HG02943 (cell line): ENCODE results near the gene TPP2.

ENCODE experiments used
- ATAC-seq: cut with Tn5 transposase; IDR thresholded peaks from one replicate; pipeline ENCODE4 v1.9.1; 2021; ENCODE audit warnings: mild to moderate bottlenecking, low read depth, moderate library complexity; ENCODE audit not compliant: unreplicated experiment

TPP2 gene

DNA sequence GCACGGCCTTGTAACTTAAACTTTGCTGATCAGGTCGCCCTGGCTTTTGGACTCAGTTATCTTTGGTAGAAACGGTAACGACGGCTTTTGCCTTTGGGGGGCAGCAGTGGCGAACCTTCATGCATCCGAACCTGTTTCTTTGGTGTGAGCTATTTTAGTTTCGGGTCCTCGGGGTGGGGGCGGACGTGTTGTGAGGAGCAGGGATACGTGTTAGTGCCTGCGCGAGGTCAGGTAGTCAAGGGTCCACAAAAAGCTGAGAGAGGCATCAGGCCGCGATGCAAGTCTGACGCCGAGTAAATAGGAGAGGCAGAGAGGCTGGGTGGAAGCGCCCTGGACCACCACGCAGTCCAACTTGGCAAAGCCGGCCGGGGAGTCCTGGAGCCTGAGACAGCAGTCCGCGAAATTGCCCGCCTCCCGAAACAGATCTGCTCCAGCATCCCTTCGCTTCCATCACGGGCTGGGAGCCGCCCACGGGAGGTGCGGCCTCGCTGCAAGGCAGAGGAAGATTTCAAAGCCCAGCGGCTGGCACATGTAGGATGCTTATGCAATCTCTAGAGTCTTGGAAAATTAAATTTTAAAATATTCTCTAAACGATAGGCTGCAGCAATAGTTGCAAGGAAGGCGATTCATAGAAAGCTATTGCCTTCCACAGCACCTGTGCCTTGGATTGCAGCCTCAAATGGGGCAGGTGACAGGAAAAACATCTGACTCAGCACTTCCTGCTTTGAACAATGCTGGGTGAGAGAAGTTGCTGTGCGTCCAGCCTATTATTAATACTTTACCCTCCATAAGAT lies 4.6 kb upstream of the TPP2 start:
- peak; percentile 43 for ATAC-seq

GRCh38 chr13:102593466-102593865 lies 3.3 kb upstream of the TPP2 start:
- ATAC-seq, result no peak

GRCh38 chr13:102597029-102597961 lies 509 bp downstream of the TPP2 start:
- ATAC-seq, result peak; percentile 27

- no peak for ATAC-seq
These were observed 1.3 kb downstream of the TPP2 start for GRCh38 chr13:102598061-102598460.

DNA sequence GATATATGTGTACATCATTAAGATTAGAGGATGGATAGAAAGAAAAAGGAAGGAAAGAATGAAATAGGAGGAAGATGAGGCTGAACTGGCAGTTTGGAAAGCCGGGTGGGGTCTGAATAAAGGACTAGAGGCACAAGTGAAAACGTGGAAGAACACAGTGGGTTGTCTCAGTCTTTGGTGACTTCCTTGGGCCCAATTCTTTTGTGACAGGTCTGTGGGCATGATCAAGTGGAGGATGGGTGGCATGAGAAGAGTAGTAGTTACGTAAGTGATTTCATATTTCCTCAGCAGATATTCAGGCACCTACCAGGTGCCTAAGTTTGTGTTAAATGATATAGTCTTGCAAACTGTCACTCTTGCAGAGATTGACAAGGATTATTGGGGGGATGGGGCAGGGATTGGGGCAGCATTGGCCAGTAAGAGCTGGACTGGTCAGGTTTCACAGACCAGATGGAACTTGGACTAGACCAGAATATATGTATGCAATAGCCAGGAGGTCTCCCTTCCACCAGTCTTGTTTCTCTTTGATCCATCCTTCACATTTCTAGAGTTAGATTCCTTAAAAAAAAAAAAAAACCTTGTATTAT lies 2.7 kb downstream of the TPP2 start:
- ATAC-seq, result no peak

- no peak for ATAC-seq
These were observed 9.9 kb downstream of the TPP2 start for GRCh38 chr13:102606537-102607309.

GRCh38 chr13:102608974-102609373 lies 12.2 kb downstream of the TPP2 start:
- no peak for ATAC-seq

DNA sequence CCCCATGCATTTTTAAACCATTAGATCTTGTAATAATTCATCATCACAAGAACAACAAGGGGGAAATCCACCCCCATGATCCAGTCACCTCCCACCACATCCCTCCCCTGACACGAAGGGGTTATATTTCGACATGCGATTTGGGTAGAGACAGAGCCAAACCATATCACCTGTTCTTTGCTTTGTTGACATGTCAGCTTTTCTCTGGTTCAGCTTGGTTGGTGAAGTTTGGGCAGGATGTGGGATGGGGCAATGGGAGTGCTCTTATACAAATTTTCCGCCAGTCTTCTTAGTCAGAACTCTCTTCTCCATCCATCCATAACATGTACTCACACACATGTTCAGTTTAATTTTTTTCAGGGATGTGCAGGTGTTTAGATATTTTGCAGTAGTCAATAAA lies 12.9 kb downstream of the TPP2 start:
- no peak for ATAC-seq

DNA sequence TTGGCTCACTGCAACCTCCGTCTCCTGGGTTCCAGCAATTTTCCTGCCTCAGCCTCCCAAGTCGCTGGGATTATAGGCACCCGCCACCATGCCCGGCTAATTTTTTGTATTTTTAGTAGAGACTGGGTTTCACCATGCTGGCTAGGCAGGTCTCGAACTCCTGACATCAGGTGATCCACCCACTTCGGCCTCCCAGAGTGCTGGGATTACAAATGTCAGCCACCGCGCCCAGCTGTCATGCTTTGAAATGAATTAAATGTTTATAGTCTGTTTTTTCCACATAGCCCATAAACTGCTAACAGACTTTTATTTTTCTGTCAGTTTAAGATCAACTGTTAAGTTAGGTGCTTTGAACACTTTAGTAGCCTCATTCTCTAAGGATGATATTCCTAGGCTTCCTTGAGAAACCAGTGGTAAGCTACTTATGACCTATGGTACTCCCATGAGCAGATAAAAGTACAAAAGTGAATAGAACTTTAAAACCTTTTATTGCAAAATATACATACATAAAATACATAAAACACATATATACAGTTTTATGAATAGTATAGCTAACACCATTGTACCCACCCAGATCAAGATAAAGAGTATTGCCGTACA lies 13.6 kb downstream of the TPP2 start:
- no peak for ATAC-seq

- no peak for ATAC-seq
These were observed 21.0 kb downstream of the TPP2 start for GRCh38 chr13:102617697-102618350.

DNA sequence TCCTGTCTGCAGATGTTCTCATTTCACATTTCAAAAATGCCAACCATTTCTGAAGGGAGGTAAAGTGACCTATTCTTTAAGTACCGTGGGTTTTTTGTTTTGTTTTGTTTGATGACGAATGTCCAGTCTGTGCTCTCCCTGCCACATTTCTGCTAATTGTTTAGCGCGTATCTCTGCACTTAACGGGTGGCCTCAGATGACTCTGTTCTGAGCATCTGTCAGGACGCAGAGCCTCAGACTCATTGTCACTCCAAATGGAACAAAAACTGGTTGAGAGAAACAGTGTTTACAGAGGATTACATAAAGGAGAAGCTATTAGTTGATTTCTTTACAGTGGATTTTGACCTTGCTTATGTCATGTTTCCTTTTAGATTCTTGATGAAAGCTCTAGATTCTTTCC lies 23.7 kb downstream of the TPP2 start:
- ATAC-seq, result no peak

DNA sequence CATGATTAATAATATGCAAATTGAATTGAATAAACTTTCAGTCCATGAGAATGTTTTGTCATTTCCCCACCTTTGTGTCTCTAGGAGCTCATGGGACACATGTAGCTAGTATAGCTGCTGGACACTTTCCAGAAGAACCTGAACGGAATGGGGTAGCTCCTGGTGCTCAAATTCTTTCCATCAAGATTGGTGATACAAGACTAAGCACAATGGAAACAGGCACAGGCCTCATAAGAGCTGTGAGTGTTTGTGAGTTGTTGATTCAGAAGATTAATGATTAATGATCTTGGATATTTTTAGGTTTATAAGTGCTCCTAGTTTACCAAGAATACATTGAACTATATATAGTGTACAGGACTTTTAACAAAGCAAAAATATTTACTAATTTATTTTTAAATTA lies 30.1 kb downstream of the TPP2 start:
- no peak for ATAC-seq

DNA sequence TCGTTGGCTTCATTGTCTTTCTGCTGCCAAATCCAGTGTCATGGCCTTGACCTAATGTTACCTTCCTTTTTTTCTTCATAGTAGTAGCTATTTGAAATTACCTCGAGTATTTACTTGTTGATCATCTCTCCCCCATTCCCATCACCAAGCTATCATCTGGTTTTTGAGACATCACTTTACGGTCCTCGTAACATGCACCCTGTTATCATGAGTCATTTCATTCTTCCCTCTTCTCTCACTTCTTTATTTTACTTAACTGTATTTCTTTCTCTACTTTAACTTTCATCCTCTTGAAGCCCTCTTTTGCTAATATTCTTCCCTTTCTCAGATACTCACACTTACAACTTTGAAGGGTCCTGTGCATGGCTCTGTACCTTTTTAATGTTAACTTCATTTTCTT lies 31.8 kb downstream of the TPP2 start:
- no peak for ATAC-seq

- ATAC-seq, result no peak
These were observed 34.4 kb downstream of the TPP2 start for GRCh38 chr13:102631198-102631597.

DNA sequence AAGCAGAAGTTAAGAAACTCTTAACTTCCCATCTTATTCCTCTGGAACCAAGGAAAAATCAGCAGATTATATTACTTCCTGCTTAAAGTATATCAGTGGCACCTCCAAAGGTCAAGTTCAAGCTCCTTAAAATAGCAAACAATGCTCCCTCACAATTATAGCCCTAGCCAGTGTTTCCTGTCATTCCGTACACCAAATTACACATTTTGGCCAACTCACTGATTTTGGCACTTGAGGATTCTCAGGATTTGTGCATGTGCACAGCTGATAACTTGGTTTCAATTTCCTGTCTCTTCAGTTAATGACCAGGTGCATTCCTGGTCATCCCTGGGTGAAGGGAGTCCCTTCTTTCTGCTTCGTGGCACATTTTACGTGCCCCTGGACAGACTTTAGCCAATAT lies 42.0 kb downstream of the TPP2 start:
- ATAC-seq, result no peak

DNA sequence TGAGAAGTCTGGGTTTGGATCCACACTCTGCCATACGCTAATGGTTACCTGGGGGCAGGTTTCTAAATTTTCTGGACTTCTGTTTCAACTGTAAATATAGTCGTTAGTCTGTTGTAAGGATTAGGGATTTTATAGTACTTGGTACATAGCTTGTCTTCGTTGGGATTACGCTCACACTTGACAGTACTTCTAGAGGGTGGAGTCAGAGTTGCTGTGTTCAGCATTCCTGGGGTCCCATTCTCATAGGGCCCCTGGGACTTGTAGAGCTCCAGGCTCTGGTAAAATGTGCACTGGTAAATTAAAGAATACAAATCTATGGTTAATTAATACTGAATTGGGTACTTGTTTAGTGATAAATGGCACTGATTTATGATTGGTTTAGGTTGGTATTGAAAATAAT lies 45.2 kb downstream of the TPP2 start:
- ATAC-seq, result no peak

DNA sequence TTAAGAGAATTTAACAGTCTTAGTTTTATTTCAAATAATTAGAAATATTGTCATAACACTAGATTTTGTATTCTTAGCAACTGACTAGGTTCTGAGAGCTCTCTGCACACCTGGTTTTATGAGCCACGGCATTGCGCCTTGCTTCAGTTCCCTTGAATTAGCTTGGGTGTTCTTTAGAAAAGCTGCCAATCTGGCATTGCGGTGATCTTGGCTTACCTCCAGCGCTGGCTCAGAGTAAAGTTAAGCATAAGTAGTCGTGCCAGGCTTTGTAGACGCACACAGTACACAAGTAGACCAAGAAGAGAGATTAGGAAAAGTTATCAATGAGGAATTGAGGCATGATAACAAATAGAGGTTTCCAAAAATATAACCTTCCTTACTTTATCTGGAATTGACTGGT lies 45.7 kb downstream of the TPP2 start:
- no peak for ATAC-seq

DNA sequence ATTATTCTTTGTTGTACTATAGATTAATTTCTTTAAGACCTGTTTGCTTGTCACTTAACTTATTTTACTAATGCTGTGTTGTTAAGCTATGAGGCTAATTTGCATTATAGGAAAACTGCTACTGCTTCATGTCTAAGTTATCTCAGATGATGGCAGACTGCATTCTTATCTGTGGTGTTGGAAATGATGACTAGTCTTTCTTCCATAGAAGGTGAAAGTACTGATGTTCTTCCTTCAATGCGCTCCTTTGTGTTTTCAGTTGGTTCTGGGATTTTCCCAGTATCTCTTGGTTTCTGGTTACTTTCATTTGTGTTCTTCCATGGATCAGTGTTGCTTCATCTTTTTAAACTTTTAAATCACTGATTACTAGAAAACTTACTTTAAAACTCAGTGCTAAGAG lies 46.9 kb downstream of the TPP2 start:
- ATAC-seq, result no peak

DNA sequence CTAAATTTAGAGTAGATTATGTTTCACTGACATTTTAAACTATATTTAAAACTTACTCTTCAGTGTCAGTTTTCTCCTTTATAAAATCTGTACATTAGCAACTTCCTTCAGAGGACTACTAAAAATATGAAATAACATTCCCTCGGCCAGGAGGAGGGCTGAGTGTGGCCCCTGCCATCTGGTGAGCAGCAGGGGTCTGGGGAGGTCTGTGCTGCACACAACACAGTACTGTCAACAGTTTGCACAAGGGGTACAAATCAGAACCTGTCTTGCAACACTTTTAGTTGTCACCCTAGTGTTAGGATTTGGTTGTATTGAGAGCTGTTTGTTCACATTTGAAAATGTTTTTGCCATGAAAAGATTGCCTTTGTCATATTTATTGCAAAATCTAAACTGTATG lies 48.9 kb downstream of the TPP2 start:
- ATAC-seq, result no peak

- ATAC-seq, result no peak
These were observed 51.3 kb downstream of the TPP2 start for GRCh38 chr13:102648046-102648445.
